Erythroblast (primary cell): Measurements from ENCODE around the gene ACADVL.

ENCODE experiments used
- GATA1 ChIP-seq: IDR thresholded peaks from 2 replicates; pipeline ENCODE4 v1.6.1; 2011; ENCODE audit warnings: low read depth, mild to moderate bottlenecking, control low read depth, low read length, moderate library complexity
- POLR2A ChIP-seq: IDR thresholded peaks from 2 replicates; pipeline ENCODE4 v1.6.1; 2011; ENCODE audit warnings: mild to moderate bottlenecking, low read length

GRCh38 chr17:7253082-7253481, 33.3 kb downstream of the ACADVL start:
- TF ChIP-seq POLR2A (no peak), GATA1 (no peak)
